GM18498 (cell line): ENCODE results near the gene ZNF580.

Experiments
- ATAC-seq: cut with Tn5 transposase; IDR thresholded peaks from one replicate; pipeline ENCODE4 v1.9.1; 2021; ENCODE audit warnings: mild to moderate bottlenecking, moderate library complexity; ENCODE audit not compliant: unreplicated experiment

The ZNF580 gene

GRCh38 chr19:55640577-55641425 is at the start of gene ZNF580:
Gene ZNF580 (plus strand): TSS chr19:55641002. CDS start chr19:55642509, 1,507 bp downstream.
- ATAC-seq = peak; percentile 32

GRCh38 chr19:55591555-55591954 is 49.2 kb upstream of the ZNF580 start:
- ATAC-seq = no peak

DNA sequence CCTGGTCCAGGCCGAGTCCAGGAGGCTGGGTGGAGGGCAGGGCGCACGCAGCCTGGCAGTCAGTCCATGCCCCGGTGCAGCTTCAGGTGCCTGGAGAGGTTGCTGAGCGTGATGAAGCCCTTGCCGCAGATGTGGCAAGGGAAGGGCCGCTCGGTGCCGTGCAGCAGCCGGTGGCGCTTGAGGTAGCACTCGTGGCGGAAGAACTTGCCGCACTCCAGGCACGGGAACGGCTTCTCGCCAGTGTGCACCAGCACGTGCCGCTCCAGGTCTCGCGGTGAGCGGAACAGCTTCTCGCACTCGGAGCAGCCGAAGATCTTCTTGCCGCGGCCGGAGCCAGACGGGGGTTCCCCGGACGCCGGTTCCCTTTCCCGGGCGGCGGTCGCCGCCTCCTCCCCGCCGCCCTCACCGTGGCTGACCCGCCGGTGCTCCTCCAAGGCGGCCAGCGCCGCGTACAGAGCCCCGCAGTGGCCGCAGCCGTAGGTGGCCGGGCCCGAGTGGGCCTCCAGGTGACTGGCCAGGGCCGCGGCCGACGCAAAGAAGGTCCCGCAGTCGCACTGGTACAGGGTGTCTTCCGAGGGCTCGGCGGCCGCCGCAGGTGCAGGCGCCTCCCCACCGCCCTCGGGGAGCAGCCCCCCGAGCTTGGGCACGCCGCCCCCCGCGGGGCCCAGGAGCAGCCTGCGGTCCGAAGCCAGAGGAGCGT is 48.3 kb upstream of the ZNF580 start:
- ATAC-seq = no peak

- no peak for ATAC-seq
Measured at GRCh38 chr19:55593096-55593772, 47.6 kb upstream of the ZNF580 start.

DNA sequence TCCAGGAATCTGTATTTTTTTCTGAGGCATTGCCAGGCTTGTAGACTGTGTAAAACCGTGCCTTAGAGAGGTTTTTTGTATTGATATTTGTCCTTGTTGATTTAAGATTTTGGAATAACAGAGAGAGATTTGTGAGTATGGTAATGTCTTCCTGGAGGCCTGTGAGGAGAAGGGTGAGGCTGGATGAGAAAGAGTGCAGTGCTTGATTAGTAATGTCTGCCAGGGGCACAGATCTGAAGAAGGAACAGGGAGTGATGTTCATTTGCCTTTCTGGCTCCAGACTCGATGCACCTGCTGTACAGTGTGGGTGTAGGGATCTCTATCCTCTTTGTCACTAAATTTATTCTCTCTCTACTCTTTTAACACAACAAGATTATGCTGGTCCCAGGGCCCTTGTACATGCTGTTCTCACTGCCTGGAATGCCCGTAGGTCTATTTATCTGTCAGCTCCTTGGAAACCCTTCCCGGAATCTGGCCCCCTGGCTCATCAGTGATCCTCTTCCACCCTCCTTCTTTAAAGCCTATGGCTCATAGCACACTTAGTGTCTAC is 45.7 kb upstream of the ZNF580 start:
- ATAC-seq = no peak

GRCh38 chr19:55596304-55596703 is 44.5 kb upstream of the ZNF580 start:
- ATAC-seq = no peak

DNA sequence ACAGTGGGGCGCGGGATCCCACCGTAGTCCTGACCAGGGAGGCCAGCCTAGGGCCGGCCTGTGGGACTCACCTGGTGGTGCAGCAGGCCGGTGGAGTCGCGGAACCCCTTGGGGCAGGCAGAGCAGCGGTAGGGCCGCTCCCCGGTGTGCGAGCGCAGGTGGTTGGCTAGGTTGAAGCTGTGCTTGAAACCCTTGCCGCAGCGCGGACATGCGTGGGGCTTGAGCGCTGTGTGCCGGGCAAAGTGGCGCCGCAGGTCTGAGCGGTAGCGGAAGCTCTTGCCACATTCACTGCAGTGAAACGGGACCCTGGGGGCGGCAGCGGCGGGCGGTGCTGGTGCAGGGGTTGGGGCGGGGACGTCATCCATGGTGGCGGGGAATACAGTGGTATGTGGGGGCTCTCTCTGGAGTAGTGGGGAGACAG is 43.3 kb upstream of the ZNF580 start:
- ATAC-seq = no peak

DNA sequence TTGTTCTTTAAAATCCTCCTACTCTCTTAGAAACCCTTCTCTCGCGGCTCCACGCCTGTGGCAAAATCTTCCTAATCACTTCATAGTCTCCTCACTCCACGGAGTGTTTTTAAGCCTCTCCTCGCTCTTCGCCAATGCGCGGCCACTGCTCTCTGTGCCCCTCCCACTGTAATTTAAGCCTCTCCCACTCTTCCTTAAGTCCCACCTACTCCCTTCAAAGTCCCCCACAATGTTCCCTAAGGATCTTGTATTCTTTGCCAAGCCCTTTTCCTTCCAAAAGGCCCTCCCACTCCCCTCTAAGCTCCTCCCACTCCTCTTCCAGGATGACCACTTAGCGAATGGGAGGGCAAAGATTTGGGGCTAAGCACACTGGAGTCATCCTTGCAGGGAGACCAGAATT is 42.8 kb upstream of the ZNF580 start:
- ATAC-seq = no peak

DNA sequence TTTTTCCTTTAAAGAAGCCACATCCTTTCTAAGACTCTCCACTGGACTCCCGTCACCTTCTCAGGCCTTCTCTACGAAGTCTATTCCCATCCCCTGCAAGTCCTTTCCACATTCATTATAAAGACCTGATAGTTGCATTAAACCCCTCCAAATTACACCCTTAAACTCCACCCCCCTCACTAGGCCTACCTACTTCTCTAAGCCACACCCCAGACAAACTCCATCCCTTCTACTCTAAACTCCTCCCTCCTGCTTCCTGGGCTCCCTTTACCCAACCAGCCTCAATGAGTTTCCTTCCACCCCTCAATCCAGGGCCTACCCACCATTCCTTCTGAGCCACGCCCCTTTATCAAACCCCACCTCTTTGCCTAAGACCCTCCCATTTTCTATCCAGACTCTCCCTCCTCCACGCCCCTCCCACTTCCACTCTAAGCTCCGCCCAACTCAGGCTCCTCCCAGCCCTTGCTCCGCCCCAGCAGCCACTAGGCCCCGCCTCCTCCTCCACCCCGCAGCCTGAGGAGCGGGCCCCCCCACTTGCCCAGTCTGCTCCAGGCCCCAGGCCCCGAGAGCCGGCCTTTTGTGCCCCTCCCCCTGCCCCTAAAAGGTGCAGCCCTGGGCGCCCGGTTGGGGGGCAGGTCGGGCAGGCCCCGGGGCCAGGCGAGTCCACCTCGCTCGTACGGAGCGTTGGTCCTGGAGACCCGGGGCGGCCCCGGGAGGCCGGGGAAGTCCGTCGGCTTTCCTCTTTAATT is 41.9 kb upstream of the ZNF580 start:
- peak; percentile 54 for ATAC-seq

GRCh38 chr19:55599468-55599841 is 41.3 kb upstream of the ZNF580 start, which contains the start of gene FIZ1:
Gene FIZ1 (minus strand): TSS chr19:55599517. CDS start chr19:55597865, 1,652 bp downstream.
- peak; percentile 60 for ATAC-seq

- peak; percentile 44 for ATAC-seq
Measured at GRCh38 chr19:55599842-55600661, 40.8 kb upstream of the ZNF580 start, which contains the start of gene ZNF524. Gene ZNF524 (plus strand): TSS chr19:55600288. CDS start chr19:55602113, 1,825 bp downstream.

DNA sequence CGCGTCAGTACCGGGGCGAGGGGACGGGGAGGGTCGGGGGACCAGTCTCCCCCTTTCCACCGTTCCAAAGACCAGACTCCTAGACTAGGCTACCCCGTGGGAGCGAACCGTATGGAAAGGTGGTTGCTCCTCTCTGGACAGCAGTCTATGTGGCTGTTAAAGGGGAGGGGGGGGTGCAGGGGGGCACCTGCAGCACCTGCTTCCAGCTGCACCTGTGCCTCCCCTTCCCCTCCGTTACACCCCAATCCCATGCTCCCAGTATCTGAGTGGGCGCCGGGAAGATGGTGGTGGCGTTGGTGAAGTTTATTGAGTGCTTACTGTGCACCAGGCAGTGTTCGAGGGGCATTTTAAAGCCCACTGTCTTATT is 40.2 kb upstream of the ZNF580 start:
- ATAC-seq = no peak

- no peak for ATAC-seq
Measured at GRCh38 chr19:55601084-55601483, 39.7 kb upstream of the ZNF580 start.

- ATAC-seq = no peak
Measured at GRCh38 chr19:55602104-55603001, 38.4 kb upstream of the ZNF580 start.

DNA sequence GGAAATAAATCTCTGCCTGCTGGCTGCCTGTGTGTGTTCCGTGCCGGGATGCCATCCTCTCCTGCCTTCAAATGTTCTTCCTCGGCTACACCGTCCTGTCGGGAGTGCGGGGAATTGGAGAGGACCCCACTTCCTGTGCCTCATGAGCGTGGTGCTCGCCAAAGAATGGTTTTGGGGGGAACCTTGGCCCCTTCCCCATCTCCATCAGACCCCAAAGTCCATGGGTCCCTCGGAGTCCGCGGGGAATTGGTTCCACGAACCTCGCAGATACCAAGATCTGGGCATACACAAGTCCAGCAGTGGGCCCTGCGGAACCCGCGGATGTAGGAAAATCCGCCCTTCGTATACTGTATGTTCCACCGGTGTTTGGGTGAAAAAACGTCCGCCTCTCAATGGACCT is 37.7 kb upstream of the ZNF580 start:
- ATAC-seq = no peak

GRCh38 chr19:55603581-55604292 is 37.1 kb upstream of the ZNF580 start:
- ATAC-seq = no peak

DNA sequence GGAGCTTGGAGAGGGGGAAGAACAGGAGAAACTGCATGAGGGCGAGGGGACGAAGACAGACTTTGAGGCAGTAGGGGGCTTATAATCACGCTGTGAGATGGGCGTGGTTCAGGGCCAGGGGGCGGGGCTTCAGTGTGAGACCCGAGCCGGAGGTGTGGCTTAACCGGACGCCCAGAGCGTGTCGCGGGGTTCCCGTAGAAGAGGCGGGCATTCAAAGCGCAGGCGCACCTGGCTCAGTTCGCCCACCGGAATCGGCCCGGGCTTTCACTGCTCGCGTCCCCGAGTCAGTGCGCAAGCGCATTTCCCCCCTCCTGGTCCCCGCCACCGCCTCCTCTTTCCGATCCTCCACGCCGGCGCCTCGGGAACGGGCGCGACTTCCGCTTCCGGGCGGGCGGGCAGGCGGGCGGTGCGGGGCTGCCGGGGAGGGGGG is 35.6 kb upstream of the ZNF580 start:
- ATAC-seq = peak; percentile 73
